Measurements from ENCODE around the gene SEPTIN5.
"Not testable (repeated sequence)": the region's sequence is repeated elsewhere in the genome, so short reads cannot be mapped to it uniquely, and the experiment has no call there.

SEPTIN5 gene

DNA sequence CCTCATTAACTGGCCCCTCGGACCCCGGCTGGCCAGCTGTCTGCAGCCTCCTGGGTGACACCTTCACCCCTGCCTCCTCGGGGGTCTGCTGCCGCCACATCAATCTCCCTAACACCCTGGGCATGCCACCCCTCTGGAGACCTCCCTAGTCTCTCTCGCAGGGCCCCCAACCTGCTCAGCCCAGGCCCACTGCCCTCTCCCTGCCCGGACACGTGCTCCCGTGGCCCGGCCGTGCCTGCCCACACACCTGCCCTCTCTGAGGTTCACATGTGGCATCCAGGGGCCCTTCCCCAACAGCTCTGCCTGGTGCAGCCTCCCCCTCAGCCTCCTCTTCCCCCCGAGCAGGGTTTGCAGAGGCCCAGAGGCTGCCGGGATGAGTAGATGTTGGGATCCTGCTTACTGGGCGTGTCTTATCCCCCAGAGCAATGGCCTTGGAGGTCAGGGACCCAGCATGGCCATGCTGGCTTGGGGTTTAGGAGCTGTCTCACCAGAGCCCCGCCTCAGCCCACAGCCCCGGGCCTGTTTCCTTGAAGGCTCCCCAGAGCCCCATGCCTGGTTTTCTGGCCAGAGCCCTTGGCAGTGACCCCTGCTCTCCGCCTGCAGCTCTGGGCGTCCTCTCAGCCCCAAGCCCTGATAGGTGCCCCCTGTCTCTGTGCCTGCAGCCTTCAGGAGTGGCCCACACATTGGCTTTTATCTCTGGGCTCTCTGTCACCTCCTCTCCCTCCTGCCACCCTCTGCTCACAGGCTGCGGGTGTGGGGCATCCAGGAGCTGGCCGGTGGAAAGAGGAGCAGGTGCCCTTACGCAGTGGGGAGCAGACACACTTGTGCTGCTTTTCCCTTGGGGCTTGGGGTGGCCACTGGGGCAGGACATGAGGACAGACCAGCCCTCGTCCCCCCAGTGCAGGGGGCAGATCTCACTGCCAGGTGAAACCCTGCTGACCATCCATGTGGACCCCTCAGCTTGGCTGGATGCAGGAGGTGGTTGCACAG is 25.7 kb upstream of the SEPTIN5 start:
- Histone ChIP-seq H3K9me3 (ENCODE audit: control insufficient read depth, low read length) (no peaks in the 10 kb centered on the region), H3K4me1 (ENCODE audit: control insufficient read depth, insufficient read depth, low read length) (no peaks in the 10 kb centered on the region), H3K36me3 (ENCODE audit: control insufficient read depth, insufficient read depth, low read length) (no peaks in the 10 kb centered on the region), H3K27me3 (ENCODE audit: control insufficient read depth, insufficient read depth, low read length) (peaks cover 17% of the 10 kb centered on the region), H3K9ac (ENCODE audit: low read length) (no peak overlapping the region), H3K4me3 (ENCODE audit: low read length) (no peak overlapping the region)

DNA sequence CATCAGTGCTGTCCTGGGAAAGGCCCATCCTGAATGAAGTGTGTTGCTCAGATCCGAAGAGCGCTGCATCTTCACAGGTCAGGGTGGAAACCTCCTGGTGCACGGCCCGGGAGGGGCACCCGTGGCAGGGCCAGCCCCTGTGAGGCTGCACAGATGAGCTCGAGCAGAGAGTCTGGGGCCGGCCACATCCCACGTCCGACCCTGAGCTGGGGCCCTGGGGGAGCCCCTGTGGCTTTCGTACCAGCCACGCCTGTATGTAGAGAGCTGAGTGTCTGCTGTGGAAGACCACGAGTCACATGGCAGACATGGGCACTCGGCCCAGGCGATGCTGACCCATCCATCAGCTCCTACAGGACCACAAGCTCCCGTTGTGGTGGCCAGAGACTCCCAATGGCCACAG is 24.9 kb upstream of the SEPTIN5 start:
- H3K36me3 ChIP-seq (ENCODE audit: control insufficient read depth, insufficient read depth, low read length), result no peaks in the 10 kb centered on the region
- no peaks in the 10 kb centered on the region for H3K4me1 ChIP-seq (ENCODE audit: control insufficient read depth, insufficient read depth, low read length)
- no peak overlapping the region for H3K4me3 ChIP-seq (ENCODE audit: low read length)
- H3K27me3 ChIP-seq (ENCODE audit: control insufficient read depth, insufficient read depth, low read length), result peaks cover 17% of the 10 kb centered on the region
- H3K9me3 ChIP-seq (ENCODE audit: control insufficient read depth, low read length), result no peaks in the 10 kb centered on the region
- H3K9ac ChIP-seq (ENCODE audit: low read length), result no peak overlapping the region

DNA sequence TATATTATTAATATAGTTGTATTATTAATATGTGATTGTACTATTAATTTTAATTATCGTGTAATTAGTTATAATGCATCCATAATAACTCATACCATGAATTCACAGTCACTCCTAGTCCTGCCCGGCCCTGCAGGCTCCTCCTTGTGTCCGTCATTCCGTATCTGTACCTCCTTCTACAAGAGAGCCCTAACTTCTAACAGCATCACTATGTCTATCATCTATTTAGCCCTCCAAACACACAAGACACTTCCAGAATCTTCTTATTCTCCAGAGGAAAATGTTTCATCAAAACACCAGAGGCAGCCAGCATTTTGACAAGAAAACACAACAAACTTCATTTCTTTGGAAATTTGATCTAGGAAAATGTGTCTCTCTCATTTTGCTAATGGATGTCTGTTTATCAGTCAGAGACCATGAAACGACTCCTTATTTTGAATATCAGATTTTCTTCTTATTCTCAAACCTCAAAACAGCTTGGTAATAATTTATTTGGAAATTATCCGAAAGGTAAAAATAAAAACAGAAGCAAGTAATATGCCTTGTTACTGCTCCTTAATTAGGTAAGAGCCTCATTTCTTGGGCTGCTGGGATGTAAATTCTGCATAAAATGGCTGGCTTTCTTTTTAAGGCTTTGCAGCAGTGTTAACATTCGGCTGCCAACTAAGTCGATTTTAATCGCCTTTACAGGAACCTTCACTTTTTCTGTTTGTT is 23.1 kb upstream of the SEPTIN5 start:
- H3K4me3 ChIP-seq (ENCODE audit: low read length), result no peak overlapping the region
- H3K27me3 ChIP-seq (ENCODE audit: control insufficient read depth, insufficient read depth, low read length), result peaks cover 17% of the 10 kb centered on the region
- no peak overlapping the region for H3K9ac ChIP-seq (ENCODE audit: low read length)
- H3K4me1 ChIP-seq (ENCODE audit: control insufficient read depth, insufficient read depth, low read length), result no peaks in the 10 kb centered on the region
- H3K36me3 ChIP-seq (ENCODE audit: control insufficient read depth, insufficient read depth, low read length), result no peaks in the 10 kb centered on the region
- no peaks in the 10 kb centered on the region for H3K9me3 ChIP-seq (ENCODE audit: control insufficient read depth, low read length)

DNA sequence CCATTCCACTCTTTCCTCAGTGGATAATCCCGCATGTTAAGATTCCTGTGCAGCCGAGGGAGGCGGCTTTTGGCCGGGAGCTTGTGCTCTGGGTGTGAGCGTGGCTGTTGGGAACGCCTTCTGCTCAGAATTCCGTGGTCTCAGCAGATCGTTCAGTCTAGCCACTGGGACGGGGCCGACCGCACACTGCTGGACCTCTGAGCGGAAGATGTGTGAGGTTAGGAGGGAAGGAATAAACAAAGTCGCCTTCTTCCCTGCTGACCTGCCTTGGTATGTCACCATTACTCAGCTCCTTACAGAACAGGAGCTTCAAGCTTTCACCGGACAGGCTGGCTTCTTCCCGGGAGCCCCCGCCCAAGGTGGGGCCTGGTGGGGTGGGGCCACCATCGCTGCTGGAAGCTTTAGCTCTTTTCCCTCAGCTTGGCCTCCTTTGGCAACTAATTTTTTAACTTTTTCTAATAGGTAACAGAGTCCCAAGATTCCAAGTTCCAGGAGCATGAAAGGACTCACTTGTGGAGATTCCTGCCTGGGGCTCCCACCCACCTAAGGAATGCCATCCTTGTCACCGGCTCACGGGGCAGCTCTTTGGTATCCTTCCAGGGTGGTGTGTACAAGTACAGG is 22.5 kb upstream of the SEPTIN5 start:
- Histone ChIP-seq H3K9ac (ENCODE audit: low read length) (no peak overlapping the region), H3K4me1 (ENCODE audit: control insufficient read depth, insufficient read depth, low read length) (no peaks in the 10 kb centered on the region), H3K9me3 (ENCODE audit: control insufficient read depth, low read length) (no peaks in the 10 kb centered on the region), H3K27me3 (ENCODE audit: control insufficient read depth, insufficient read depth, low read length) (peaks cover 17% of the 10 kb centered on the region), H3K4me3 (ENCODE audit: low read length) (no peak overlapping the region), H3K36me3 (ENCODE audit: control insufficient read depth, insufficient read depth, low read length) (no peaks in the 10 kb centered on the region)

DNA sequence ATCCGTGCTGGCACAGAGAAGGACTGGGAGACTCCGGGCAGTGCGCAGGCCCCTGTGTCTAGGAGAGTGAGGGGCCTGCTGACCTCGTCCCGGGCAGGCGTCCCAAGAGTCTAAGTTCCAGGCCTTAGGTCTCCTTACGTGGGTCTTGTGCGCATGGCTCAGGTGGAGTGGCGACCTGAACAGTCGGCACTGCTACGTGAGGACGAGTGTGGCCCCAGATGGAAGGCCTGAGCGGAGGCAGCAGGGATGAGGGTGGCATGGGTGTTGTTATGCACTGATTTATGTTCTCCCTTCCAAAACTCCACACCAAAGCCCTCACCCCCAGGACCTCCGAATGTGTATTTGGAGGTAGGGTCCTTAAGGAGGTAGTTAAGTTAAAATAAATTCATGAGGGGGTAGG is 20.7 kb upstream of the SEPTIN5 start:
- peaks cover 4% of the 10 kb centered on the region for H3K27me3 ChIP-seq (ENCODE audit: control insufficient read depth, insufficient read depth, low read length)
- H3K9me3 ChIP-seq (ENCODE audit: control insufficient read depth, low read length), result no peaks in the 10 kb centered on the region
- no peak overlapping the region for H3K9ac ChIP-seq (ENCODE audit: low read length)
- no peaks in the 10 kb centered on the region for H3K36me3 ChIP-seq (ENCODE audit: control insufficient read depth, insufficient read depth, low read length)
- H3K4me1 ChIP-seq (ENCODE audit: control insufficient read depth, insufficient read depth, low read length), result no peaks in the 10 kb centered on the region
- no peak overlapping the region for H3K4me3 ChIP-seq (ENCODE audit: low read length)

DNA sequence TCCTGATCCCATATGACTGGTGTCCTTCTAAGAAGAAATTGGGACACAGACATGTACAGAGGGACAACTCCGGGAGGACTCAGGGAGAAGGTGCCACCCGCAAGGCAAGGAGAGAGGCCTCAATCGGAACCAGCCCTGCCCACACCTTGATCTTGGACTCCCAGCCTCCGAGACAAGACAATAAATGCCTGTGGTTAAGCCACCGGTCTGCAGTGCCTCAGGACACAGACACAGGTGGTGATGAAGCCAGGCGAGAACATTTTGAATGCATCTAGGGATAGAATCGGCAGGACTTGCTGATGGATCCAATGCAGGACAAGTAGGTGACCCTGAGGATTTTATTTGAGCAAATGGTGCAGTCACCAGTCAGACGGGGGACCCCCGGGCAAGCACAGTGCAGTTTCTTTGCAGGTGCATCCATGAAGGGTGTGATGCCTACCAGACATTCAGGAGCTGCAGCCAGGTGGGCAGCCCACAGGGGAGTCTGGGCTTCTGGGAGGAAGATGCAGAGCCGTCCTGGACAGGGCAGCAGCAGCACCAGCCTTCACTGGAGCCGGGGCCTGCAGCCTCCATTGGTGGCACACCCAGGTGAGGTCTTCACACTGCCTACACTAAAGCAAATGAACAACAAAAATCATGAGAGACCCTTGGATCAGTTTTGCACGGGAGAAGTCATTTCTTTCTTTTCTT is 20.2 kb upstream of the SEPTIN5 start:
- Histone ChIP-seq H3K36me3 (ENCODE audit: control insufficient read depth, insufficient read depth, low read length) (no peaks in the 10 kb centered on the region), H3K9me3 (ENCODE audit: control insufficient read depth, low read length) (no peaks in the 10 kb centered on the region), H3K27me3 (ENCODE audit: control insufficient read depth, insufficient read depth, low read length) (peaks cover 2% of the 10 kb centered on the region), H3K9ac (ENCODE audit: low read length) (no peak overlapping the region), H3K4me3 (ENCODE audit: low read length) (no peak overlapping the region), H3K4me1 (ENCODE audit: control insufficient read depth, insufficient read depth, low read length) (no peaks in the 10 kb centered on the region)

DNA sequence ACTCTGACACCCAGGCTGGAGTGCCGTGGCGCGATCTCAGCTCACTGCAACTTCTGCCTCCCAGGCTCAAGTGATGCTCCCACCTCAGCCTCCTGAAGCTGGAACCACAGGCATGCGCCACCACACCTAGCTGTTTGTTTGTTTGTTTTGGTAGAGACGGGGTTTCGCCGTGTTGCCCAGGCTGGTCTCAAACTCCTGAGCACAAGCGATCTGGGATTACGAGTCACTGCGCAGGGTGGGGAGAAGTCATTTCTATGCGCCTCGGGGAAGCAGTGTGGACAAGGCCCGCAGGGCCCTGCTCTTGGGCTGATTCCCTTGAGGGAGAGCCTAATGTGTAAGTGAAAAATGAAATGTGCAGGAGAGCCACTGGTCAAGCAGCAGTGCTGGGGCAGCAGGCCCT is 19.6 kb upstream of the SEPTIN5 start:
- H3K4me3 ChIP-seq (ENCODE audit: low read length), result no peak overlapping the region
- H3K9me3 ChIP-seq (ENCODE audit: control insufficient read depth, low read length), result no peaks in the 10 kb centered on the region
- no peaks in the 10 kb centered on the region for H3K36me3 ChIP-seq (ENCODE audit: control insufficient read depth, insufficient read depth, low read length)
- no peaks in the 10 kb centered on the region for H3K4me1 ChIP-seq (ENCODE audit: control insufficient read depth, insufficient read depth, low read length)
- no peak overlapping the region for H3K9ac ChIP-seq (ENCODE audit: low read length)
- H3K27me3 ChIP-seq (ENCODE audit: control insufficient read depth, insufficient read depth, low read length), result peaks cover 2% of the 10 kb centered on the region

DNA sequence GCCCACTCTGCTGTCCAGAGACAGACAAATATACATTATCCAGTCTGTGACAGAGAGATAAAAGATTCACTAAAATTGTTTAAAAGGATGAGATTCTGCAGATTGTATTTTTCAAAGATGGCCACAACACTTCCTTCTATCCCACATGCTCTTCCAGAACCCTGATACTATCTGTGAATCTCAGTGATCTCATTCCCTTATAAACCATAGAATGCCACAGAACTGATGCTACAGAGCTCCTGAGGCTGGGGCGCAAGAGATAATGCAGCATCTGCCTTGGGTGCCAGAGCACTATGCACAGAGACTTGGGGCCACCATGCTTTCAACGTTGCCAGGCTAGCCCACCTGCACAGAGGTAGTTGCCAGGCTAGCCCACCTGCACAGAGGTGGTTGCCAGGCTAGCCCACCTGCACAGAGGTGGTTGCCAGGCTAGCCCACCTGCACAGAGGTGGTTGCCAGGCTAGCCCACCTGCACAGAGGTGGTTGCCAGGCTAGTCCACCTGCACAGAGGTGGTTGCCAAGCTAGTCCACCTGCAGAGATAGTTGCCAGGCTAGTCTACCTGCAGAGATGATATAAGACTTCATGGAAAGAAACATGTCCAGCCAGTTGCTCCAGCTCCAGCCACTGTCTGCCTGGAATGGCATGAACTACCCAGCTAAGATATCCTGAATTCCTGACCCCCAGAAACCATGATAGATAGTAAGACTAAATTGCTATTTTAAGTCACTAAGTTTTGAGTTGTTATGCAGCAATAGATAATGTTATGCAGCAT is 17.6 kb upstream of the SEPTIN5 start:
- no peaks in the 10 kb centered on the region for H3K4me1 ChIP-seq (ENCODE audit: control insufficient read depth, insufficient read depth, low read length)
- no peaks in the 10 kb centered on the region for H3K27me3 ChIP-seq (ENCODE audit: control insufficient read depth, insufficient read depth, low read length)
- H3K9ac ChIP-seq (ENCODE audit: low read length), result no peak overlapping the region
- no peaks in the 10 kb centered on the region for H3K9me3 ChIP-seq (ENCODE audit: control insufficient read depth, low read length)
- no peaks in the 10 kb centered on the region for H3K36me3 ChIP-seq (ENCODE audit: control insufficient read depth, insufficient read depth, low read length)
- H3K4me3 ChIP-seq (ENCODE audit: low read length), result no peak overlapping the region

DNA sequence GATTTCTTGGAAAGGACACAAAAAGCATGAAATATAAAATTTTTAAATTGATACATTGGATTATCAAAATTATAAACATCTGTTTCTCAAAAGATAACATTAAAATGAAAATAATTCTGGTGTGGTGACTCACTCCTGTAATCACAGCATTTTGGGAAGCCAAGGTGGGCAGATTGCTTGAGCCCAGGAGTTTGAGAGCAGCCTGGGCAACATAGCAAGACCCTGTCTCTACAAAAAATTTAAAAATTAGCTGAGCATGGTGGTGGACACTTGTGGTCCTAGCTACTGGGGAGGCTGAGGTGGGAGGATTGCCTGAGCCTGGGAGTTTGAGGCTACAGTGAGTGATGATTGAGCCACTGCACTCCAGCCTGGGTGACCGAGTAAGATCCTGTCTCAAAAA is 16.4 kb upstream of the SEPTIN5 start:
- H3K36me3 ChIP-seq (ENCODE audit: control insufficient read depth, insufficient read depth, low read length); H3K4me1 ChIP-seq (ENCODE audit: control insufficient read depth, insufficient read depth, low read length); H3K9me3 ChIP-seq (ENCODE audit: control insufficient read depth, low read length); H3K9ac ChIP-seq (ENCODE audit: low read length); H3K27me3 ChIP-seq (ENCODE audit: control insufficient read depth, insufficient read depth, low read length); H3K4me3 ChIP-seq (ENCODE audit: low read length): not testable (repeated sequence)

DNA sequence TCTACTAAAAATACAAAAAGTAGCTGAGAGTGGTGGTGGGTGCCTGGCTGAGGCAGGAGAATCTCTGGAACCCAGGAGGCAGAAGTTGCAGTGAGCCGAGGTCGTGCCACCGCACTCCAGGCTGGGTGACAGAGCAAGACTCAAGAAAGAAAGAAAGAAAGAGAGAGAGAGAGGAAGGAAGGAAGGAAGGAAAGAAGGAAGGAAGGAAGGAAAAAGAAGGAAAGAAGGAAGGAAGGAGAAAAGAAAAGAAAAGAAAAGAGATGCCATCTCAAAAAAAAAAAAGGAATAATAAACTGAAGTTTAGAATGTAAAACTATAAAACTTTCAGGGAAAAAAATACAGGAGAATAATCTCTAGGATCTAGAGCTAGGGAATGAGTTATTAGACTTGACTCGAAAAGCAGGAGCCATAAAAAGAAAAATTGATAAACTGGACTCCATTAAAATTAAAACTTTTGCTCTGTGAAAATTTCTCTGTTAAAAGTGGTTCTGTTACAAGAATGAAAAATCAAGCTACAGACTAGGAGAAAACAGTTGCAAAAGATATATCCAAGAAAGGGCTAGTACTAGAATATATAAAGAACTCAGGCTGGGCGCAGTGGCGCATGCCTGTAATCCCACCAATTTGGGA is 13.4 kb upstream of the SEPTIN5 start:
- no peak overlapping the region for H3K4me3 ChIP-seq (ENCODE audit: low read length)
- no peak overlapping the region for H3K9ac ChIP-seq (ENCODE audit: low read length)
- peaks cover 11% of the 10 kb centered on the region for H3K27me3 ChIP-seq (ENCODE audit: control insufficient read depth, insufficient read depth, low read length)
- no peaks in the 10 kb centered on the region for H3K9me3 ChIP-seq (ENCODE audit: control insufficient read depth, low read length)
- no peaks in the 10 kb centered on the region for H3K4me1 ChIP-seq (ENCODE audit: control insufficient read depth, insufficient read depth, low read length)
- no peaks in the 10 kb centered on the region for H3K36me3 ChIP-seq (ENCODE audit: control insufficient read depth, insufficient read depth, low read length)

Measured in mucosa of stomach (tissue), 1 donor.